ENCODE results near the gene KPNA6. TPM values are rescaled to one million over a fixed set of nuclear protein-coding genes. Genes with fewer than 3 reads are reported as not detected.
"Not testable (repeated sequence)": the region's sequence is repeated elsewhere in the genome, so short reads cannot be mapped to it uniquely, and the experiment has no call there.

The KPNA6 gene
- total RNA-seq, 1 donor from 2014 or later, result 60.3 TPM

DNA sequence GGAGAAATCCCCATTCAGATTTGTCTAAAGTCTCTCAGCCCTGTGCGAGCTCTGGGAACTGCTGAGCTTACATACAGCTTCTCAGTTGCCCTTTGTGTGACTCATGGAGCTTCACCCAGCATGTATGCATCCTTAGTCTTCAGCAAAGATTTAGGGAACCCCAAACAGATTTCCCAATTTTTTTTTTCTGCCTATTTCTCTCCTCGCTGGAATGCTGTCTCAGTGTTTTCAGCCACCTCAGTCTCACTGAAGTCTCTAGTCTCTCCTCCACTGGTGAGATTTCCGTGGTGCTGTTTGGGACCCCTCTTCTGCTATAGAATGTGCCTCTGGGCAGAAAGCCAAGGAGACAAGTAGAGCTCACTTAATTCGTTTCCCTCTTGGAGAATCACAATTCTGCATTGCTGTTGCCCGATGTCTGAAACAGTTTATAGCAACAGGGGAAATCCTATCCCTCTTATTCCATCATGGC, 43.5 kb downstream of the KPNA6 start:
- ATAC-seq (ENCODE audit: low read depth), result no peak
- no peak for DNase-seq
- peaks cover 2% of the 10 kb centered on the region for H3K4me1 Mint-ChIP-seq
- TF ChIP-seq, protein P1, sequence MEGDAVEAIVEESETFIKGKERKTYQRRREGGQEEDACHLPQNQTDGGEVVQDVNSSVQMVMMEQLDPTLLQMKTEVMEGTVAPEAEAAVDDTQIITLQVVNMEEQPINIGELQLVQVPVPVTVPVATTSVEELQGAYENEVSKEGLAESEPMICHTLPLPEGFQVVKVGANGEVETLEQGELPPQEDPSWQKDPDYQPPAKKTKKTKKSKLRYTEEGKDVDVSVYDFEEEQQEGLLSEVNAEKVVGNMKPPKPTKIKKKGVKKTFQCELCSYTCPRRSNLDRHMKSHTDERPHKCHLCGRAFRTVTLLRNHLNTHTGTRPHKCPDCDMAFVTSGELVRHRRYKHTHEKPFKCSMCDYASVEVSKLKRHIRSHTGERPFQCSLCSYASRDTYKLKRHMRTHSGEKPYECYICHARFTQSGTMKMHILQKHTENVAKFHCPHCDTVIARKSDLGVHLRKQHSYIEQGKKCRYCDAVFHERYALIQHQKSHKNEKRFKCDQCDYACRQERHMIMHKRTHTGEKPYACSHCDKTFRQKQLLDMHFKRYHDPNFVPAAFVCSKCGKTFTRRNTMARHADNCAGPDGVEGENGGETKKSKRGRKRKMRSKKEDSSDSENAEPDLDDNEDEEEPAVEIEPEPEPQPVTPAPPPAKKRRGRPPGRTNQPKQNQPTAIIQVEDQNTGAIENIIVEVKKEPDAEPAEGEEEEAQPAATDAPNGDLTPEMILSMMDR (IDR thresholded peaks at IDR 0.05), result no peak
- no peak overlapping the region for H3K4me3 Mint-ChIP-seq
- no peak overlapping the region for H3K27ac Mint-ChIP-seq
- CTCF ChIA-PET, result no interaction called here
- peaks cover 37% of the 10 kb centered on the region for H3K36me3 Mint-ChIP-seq (ENCODE audit: low read depth)
- intact Hi-C loops (cut with micrococcal nuclease), result no loop called here
- peaks cover 8% of the 10 kb centered on the region for H3K9me3 Mint-ChIP-seq
- H3K27me3 Mint-ChIP-seq, result no peaks in the 10 kb centered on the region
- POLR2A ChIA-PET, result no interaction called here

- Mint-ChIP-seq H3K9me3 (no peaks in the 10 kb centered on the region), H3K36me3 (ENCODE audit: low read depth) (peaks cover 88% of the 10 kb centered on the region), H3K27ac (no peak overlapping the region), H3K27me3 (no peaks in the 10 kb centered on the region), H3K4me1 (no peaks in the 10 kb centered on the region), H3K4me3 (no peak overlapping the region)
- ATAC-seq (ENCODE audit: low read depth) (no peak), DNase-seq (no peak)
- intact Hi-C loops (cut with micrococcal nuclease), result no loop called here
- ChIA-PET POLR2A (no interaction called here), CTCF (no interaction called here)
- TF ChIP-seq, protein P1 (IDR thresholded peaks at IDR 0.05), result no peak
These were observed 51.3 kb downstream of the KPNA6 start for GRCh38 chr1:32159189-32159588.

DNA sequence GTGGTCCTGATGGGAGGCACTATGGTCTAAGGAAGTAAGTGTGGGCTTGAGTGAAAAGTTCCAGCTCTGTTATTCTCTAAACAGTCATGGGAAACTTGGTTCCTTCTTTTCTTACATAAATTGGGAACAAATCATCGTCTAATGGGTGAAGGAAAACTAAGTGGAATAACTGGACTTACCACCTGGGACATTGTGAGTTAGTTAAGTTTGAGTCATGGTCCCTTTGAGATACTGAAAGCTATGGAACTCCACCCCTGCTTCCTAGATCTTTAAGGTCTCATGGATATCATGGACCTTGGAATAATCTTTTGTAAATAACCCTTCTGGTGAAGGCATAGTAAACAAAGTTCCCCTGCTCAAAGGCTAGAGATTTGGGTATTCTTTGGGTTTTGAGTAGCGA, 55.5 kb downstream of the KPNA6 start:
- ATAC-seq (ENCODE audit: low read depth), result no peak
- POLR2A ChIA-PET, result interaction anchor here (1.0 kb wide), 1 partner anchor 14 kb away, joined by 4 read pairs; no protein-coding TSS in a partner anchor
- Mint-ChIP-seq H3K36me3 (ENCODE audit: low read depth) (peaks cover 87% of the 10 kb centered on the region), H3K27me3 (no peaks in the 10 kb centered on the region), H3K27ac (no peak overlapping the region), H3K9me3 (no peaks in the 10 kb centered on the region), H3K4me1 (peaks cover under 1% of the 10 kb centered on the region), H3K4me3 (no peak overlapping the region)
- CTCF ChIA-PET, result interaction anchor here (0.9 kb wide), 1 partner anchor 17 kb away, joined by 3 read pairs; no protein-coding TSS in a partner anchor
- no peak for DNase-seq
- intact Hi-C loops (cut with micrococcal nuclease), result no loop called here
- TF ChIP-seq, protein P1 (IDR thresholded peaks at IDR 0.05), result no peak

GRCh38 chr1:32165633-32166032, 57.8 kb downstream of the KPNA6 start:
- ATAC-seq (ENCODE audit: low read depth); DNase-seq; H3K4me3 Mint-ChIP-seq; H3K27me3 Mint-ChIP-seq; H3K4me1 Mint-ChIP-seq; CTCF ChIA-PET; intact Hi-C loops (cut with micrococcal nuclease); H3K9me3 Mint-ChIP-seq; H3K27ac Mint-ChIP-seq: not testable (repeated sequence)
- POLR2A ChIA-PET, result interaction anchor here (0.7 kb wide), 1 partner anchor 207 kb away, joined by 4 read pairs; no protein-coding TSS in a partner anchor
- H3K36me3 Mint-ChIP-seq (ENCODE audit: low read depth), result peaks cover 82% of the 10 kb centered on the region

DNA sequence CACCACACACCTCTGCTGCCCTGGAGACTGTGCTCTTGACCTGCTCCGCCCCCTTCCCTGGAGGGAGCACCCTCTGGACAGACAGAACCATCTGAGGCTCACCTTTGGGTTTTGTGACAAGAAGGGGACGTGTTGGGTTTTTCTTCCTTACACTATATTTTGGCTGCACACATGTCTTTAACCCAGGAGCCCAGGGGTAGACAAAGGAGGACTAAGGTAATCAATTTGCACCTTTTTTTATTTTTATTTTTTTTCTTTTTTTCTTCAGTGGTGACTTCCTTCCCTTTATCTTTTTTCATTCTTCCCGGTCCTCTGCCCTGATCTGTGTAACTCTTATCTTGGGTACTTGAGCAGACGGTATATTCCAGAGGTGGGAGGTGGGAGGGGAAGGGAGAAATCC, 63.1 kb downstream of the KPNA6 start:
- DNase-seq, result no peak
- CTCF ChIA-PET, result no interaction called here
- Mint-ChIP-seq H3K4me3 (no peak overlapping the region), H3K4me1 (peaks cover 1% of the 10 kb centered on the region), H3K36me3 (ENCODE audit: low read depth) (peaks cover 62% of the 10 kb centered on the region), H3K27me3 (no peaks in the 10 kb centered on the region), H3K27ac (no peak overlapping the region), H3K9me3 (no peaks in the 10 kb centered on the region)
- no peak for ATAC-seq (ENCODE audit: low read depth)
- intact Hi-C loops (cut with micrococcal nuclease), result no loop called here
- POLR2A ChIA-PET, result no interaction called here
- TF ChIP-seq, protein P1 (IDR thresholded peaks at IDR 0.05), result no peak

Data from activated B cell treated with CpG ODN at 0.5 μM for 24 hours (primary cell).